Fibroblast of lung (primary cell): ENCODE measurements around the gene CD244.

Experiments used
- EZH2 ChIP-seq: IDR thresholded peaks from 2 replicates; pipeline ENCODE4 v1.5.1; 2012; ENCODE audit warnings: low read length, control low read depth, mild to moderate bottlenecking; ENCODE audit errors: missing control alignments
- TF ChIP-seq, protein P1 (sequence below), 2 donors: IDR thresholded peaks in 1 of 2; conservative IDR thresholded peaks in 1 of 2; 1 replicate in 1 of 2; 2 replicates in 1 of 2; pipeline ENCODE4 v1.5.1; 2011 to 2012; ENCODE audit warnings: low read length in 2 of 2, control low read depth in 1 of 2, inconsistent platforms in 1 of 2, low read depth in 1 of 2, mild to moderate bottlenecking in 1 of 2

GRCh38 chr1:160910170-160910750 is 47.6 kb upstream of the CD244 start:
- no peak for TF ChIP-seq EZH2
- TF ChIP-seq, protein P1, sequence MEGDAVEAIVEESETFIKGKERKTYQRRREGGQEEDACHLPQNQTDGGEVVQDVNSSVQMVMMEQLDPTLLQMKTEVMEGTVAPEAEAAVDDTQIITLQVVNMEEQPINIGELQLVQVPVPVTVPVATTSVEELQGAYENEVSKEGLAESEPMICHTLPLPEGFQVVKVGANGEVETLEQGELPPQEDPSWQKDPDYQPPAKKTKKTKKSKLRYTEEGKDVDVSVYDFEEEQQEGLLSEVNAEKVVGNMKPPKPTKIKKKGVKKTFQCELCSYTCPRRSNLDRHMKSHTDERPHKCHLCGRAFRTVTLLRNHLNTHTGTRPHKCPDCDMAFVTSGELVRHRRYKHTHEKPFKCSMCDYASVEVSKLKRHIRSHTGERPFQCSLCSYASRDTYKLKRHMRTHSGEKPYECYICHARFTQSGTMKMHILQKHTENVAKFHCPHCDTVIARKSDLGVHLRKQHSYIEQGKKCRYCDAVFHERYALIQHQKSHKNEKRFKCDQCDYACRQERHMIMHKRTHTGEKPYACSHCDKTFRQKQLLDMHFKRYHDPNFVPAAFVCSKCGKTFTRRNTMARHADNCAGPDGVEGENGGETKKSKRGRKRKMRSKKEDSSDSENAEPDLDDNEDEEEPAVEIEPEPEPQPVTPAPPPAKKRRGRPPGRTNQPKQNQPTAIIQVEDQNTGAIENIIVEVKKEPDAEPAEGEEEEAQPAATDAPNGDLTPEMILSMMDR (conservative IDR thresholded peaks at IDR 0.05 in 1 of 2, IDR thresholded peaks at IDR 0.05 in 1 of 2; ENCODE audit: low read depth in 1 of 2, low read length in 2 of 2) = no peak
